Upper lobe of left lung (tissue), 6 donors: ENCODE measurements around the gene CRB3. TPM values are rescaled to one million over a fixed set of nuclear protein-coding genes. Genes with fewer than 3 reads are reported as not detected.
A peak's percentile ranks its signal among the peaks of the same experiment; 100 is the strongest.

Experiments
- ATAC-seq, 2 donors: fragments of 200-7000 bp; cut with Tn5 transposase; one replicate each; pipeline ENCODE4 v1.9.1; 2022; ENCODE audit warnings: mild to moderate bottlenecking in 2 of 2, moderate library complexity in 2 of 2; ENCODE audit not compliant: low FRiP score in 2 of 2
- DNase-seq, 2 donors: peaks; one replicate each; pipeline ENCODE4 v3.0.0-alpha.2; 2019 to 2020
- H3K27ac ChIP-seq, 4 donors: fragments of 200-600 bp; sonication (generic); one replicate each; pipeline ENCODE4 v1.5.1; 2016 to 2019
- H3K27me3 ChIP-seq, 4 donors: fragments of 200-600 bp; sonication (generic); one replicate each; pipeline ENCODE4 v1.5.1; 2017 to 2019
- H3K36me3 ChIP-seq, 4 donors: fragments of 200-600 bp; sonication (generic); one replicate each; pipeline ENCODE4 v1.5.1; 2016 to 2019
- H3K4me1 ChIP-seq, 4 donors: fragments of 200-600 bp; sonication (generic); one replicate each; pipeline ENCODE4 v1.5.1; 2018 to 2019
- H3K4me3 ChIP-seq, 4 donors: fragments of 200-600 bp; sonication (generic); one replicate each; pipeline ENCODE4 v1.5.1; 2017 to 2019; ENCODE audit warnings: mild to moderate bottlenecking in 2 of 4, moderate library complexity in 1 of 4
- H3K9me3 ChIP-seq, 4 donors: fragments of 200-600 bp; sonication (generic); one replicate each; pipeline ENCODE4 v1.5.1; 2018 to 2019
- EP300 ChIP-seq, 4 donors: sonication (generic); formaldehyde crosslinking; IDR thresholded peaks; one replicate each; pipeline ENCODE4 v1.5.1; 2017; ENCODE audit warnings: antibody characterized with exemption in 4 of 4, control low read depth in 2 of 4
- POLR2A ChIP-seq, 4 donors: fragments of 450-650 bp; IDR thresholded peaks; one replicate each; pipeline ENCODE4 v1.5.1; 2016 to 2017; ENCODE audit warnings: antibody characterized with exemption in 4 of 4, mild to moderate bottlenecking in 2 of 4
- POLR2AphosphoS5 ChIP-seq, 2 donors: sonication (generic); formaldehyde crosslinking; IDR thresholded peaks; one replicate each; pipeline ENCODE4 v1.5.1; 2017; ENCODE audit warnings: antibody characterized with exemption in 2 of 2
- WGBS, 2 donors: methylation state at CpG; one replicate each; pipeline ENCODE4 v1.1.5; 2017 to 2018; 5-methylcytosine and 5-hydroxymethylcytosine counted together
- small RNA-seq, 4 donors: library from RNA; depleted of rRNA; stranded (forward); fragments of <200 nt; gene quantifications; one replicate each; pipeline ENCODE3, GENCODE V24; 2016
- total RNA-seq, 6 donors: library from RNA; depleted of rRNA in 4 of 6; stranded (reverse); fragments of >200 nt in 4 of 6; gene quantifications; one replicate each; pipeline versions ENCODE4 v1.1.0 to v1.2.1, GENCODE V29; 2016 to 2021
- TF ChIP-seq, protein P1 (sequence below), 6 experiments: fragments of 450-650 bp in 4 of 6; fragments of 200-600 bp in 2 of 6; sonication (generic) in 2 of 6; IDR thresholded peaks; one replicate each; pipeline ENCODE4 v1.5.1; 2016 to 2019; ENCODE audit warnings: antibody characterized with exemption in 6 of 6
- donor health status: DM: no; HTN: no; CAD: no; lungs with moderate emphysema.
- donor health status: DM: no; HTN: yes; CAD: no; lungs with severe emphysema.

The CRB3 gene
- total RNA-seq, 6 donors from 2014 or later: 51.1 to 120 (median 74.1) TPM

DNA sequence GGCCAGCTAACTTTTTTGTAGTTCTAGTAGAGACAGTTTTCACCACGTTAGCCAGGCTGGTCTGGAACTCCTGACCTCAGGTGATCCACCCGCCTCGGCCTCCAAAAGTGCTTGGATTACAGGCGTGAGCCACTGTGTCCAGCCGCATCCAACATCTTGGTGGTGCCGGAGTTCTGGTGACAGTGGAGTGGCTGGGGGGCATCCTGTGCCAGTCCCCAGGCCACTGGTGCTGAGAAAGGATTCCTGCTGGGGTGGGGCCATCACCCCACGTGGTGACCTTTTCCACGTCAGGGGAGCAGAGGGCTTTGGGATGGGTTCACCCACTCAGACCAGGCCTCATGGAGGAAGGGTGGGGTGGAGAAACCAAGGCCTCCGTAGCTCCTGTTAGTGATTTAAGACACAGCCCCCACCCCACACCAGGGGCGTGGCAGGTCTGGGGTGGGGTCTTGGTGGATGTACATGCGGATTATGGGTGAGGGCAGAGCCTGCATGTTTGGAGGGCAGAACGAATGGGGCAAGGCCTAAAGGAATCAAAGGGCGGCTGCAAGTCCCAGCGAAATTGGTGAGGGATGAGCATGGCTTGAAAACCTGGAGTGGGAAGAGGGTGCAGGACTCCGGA lies 51.0 kb downstream of the CRB3 start:
- H3K27me3 ChIP-seq: no peaks in the 10 kb centered on the region
- H3K9me3 ChIP-seq: no peaks in the 10 kb centered on the region
- no peak overlapping the region for H3K27ac ChIP-seq
- ATAC-seq: no peak
- 91 to 94% methylated on average over 6 to 15 of the region's 15 CpGs for WGBS, 2 donors
- no peak for TF ChIP-seq EP300 (IDR thresholded peaks at IDR 0.05)
- TF ChIP-seq, protein P1, sequence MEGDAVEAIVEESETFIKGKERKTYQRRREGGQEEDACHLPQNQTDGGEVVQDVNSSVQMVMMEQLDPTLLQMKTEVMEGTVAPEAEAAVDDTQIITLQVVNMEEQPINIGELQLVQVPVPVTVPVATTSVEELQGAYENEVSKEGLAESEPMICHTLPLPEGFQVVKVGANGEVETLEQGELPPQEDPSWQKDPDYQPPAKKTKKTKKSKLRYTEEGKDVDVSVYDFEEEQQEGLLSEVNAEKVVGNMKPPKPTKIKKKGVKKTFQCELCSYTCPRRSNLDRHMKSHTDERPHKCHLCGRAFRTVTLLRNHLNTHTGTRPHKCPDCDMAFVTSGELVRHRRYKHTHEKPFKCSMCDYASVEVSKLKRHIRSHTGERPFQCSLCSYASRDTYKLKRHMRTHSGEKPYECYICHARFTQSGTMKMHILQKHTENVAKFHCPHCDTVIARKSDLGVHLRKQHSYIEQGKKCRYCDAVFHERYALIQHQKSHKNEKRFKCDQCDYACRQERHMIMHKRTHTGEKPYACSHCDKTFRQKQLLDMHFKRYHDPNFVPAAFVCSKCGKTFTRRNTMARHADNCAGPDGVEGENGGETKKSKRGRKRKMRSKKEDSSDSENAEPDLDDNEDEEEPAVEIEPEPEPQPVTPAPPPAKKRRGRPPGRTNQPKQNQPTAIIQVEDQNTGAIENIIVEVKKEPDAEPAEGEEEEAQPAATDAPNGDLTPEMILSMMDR (IDR thresholded peaks at IDR 0.05): no peak
- TF ChIP-seq POLR2AphosphoS5 (IDR thresholded peaks at IDR 0.05): no peak
- no peak for TF ChIP-seq POLR2A (IDR thresholded peaks at IDR 0.05)
- no peak for DNase-seq
- H3K4me1 ChIP-seq: peaks cover 10 to 28% (median 14%) of the 10 kb centered on the region in 4 donors
- no peak overlapping the region for H3K4me3 ChIP-seq
- H3K36me3 ChIP-seq: no peaks in the 10 kb centered on the region

DNA sequence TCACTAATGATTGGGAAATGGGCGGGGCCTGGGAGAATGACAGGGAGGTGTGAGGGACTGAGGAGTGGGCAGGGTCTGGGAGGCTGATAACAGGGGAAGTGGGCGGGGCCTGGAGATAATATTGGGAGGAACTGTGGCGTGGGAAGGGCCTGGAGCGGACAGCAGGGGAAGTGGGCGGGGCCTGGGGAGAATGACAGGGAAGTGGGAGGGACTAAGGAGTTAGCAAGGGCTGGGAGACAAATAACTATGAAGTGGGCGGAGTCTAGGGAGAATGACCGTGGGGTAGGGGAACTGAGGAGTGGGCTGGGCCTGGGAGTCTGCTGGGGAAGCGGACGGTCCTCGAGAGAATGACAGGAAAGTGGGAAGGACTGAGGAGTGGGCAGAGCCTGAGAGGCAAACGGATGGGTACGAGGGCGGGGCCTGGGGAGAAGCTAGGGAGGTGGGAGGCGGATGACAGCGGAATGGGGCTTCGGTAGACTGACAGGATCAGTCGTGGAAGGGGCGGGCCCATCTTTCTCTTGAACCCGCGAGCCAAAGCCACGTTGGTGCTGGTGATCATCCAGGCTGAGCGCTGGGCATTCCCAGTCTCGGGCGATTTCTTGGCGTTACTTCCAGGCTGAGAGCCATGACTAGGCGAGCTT lies 52.1 kb downstream of the CRB3 start:
- Histone ChIP-seq H3K27me3 (no peaks in the 10 kb centered on the region), H3K36me3 (no peaks in the 10 kb centered on the region), H3K4me1 (peaks cover 10 to 28% (median 14%) of the 10 kb centered on the region in 4 donors), H3K9me3 (no peaks in the 10 kb centered on the region), H3K27ac (peak overlapping the region; percentile 80 to 90 (median 85)), H3K4me3 (peak overlapping the region; percentile 64 to 79 (median 71))
- peak; percentile 78 to 99 for DNase-seq
- peak; percentile 96 for ATAC-seq
- 1 to 2% methylated on average over 25 of the region's 26 CpGs for WGBS, 2 donors
- TF ChIP-seq, protein P1 (IDR thresholded peaks at IDR 0.05): no peak
- peak in 2 of 4 donors; percentile 40 to 63 for TF ChIP-seq POLR2A (IDR thresholded peaks at IDR 0.05)
- peak in 1 of 2 donors; percentile 39 for TF ChIP-seq POLR2AphosphoS5 (IDR thresholded peaks at IDR 0.05)
- TF ChIP-seq EP300 (IDR thresholded peaks at IDR 0.05): no peak

Small RNAs within 50 kb of the gene (small RNA-seq; reads per million reads assigned to genes)
- 0 reads per million in 4 donors for gene AC010503.2

Other genes with a start within 250 kb of the CRB3 start
- gene MLLT1, start 184.3 kb upstream of the CRB3 start, total RNA-seq: 10 to 100 TPM; 22.1 to 98.9 (median 49.3) TPM
- not detected for gene ACER1, start 130.7 kb upstream of the CRB3 start, total RNA-seq
- 10 to 100 TPM; 46.1 to 93.2 (median 66.2) TPM for gene CLPP, start 102.7 kb upstream of the CRB3 start, total RNA-seq
- gene ALKBH7, start 91.5 kb upstream of the CRB3 start, total RNA-seq: 100 to 1,000 TPM in 1 of 6 donors, 10 to 100 TPM in 5; 58.5 to 105 (median 77.0) TPM
- 1 to 10 TPM in 5 of 6 donors, under 1 TPM in 1; 1.00 to 2.6 (median 1.5) TPM for gene PSPN, start 88.3 kb upstream of the CRB3 start, total RNA-seq
- 10 to 100 TPM; 40.3 to 76.6 (median 51.0) TPM for gene GTF2F1, start 71.1 kb upstream of the CRB3 start, total RNA-seq
- gene KHSRP, start 39.5 kb upstream of the CRB3 start, total RNA-seq: 100 to 1,000 TPM; 115 to 198 (median 133) TPM
- gene SLC25A41, start 30.5 kb upstream of the CRB3 start, total RNA-seq: under 1 TPM in 2 of 6 donors, not detected in 4; 0.24 to 0.49 TPM
- gene SLC25A23, start 4.5 kb upstream of the CRB3 start, total RNA-seq: 100 to 1,000 TPM in 1 of 6 donors, 10 to 100 TPM in 5; 29.3 to 133 (median 64.5) TPM
- 10 to 100 TPM in 5 of 6 donors, 1 to 10 TPM in 1; 5.8 to 31.4 (median 12.6) TPM for gene DENND1C, start 17.5 kb downstream of the CRB3 start, total RNA-seq
- gene TUBB4A, start 38.0 kb downstream of the CRB3 start, total RNA-seq: 1 to 10 TPM in 2 of 6 donors, under 1 TPM in 3, not detected in 1; 0.54 to 1.5 (median 0.76) TPM
- gene TNFSF9, start 66.8 kb downstream of the CRB3 start, total RNA-seq: 10 to 100 TPM in 2 of 6 donors, 1 to 10 TPM in 4; 6.3 to 11.6 (median 8.4) TPM
- 1 to 10 TPM in 1 of 6 donors, under 1 TPM in 1, not detected in 4; 0.31 to 1.3 TPM for gene CD70, start 126.9 kb downstream of the CRB3 start, total RNA-seq
- gene TNFSF14, start 205.9 kb downstream of the CRB3 start, total RNA-seq: 1 to 10 TPM; 1.7 to 7.3 (median 2.8) TPM